Ovary (tissue), 3 donors: ENCODE results near the gene CA4.
"Not testable (repeated sequence)": the region's sequence is repeated elsewhere in the genome, so short reads cannot be mapped to it uniquely, and the experiment has no call there.

ENCODE experiments used
- CTCF ChIP-seq, 3 donors: fragments of 450-650 bp in 2 of 3; fragments of 200-600 bp in 1 of 3; IDR thresholded peaks; one replicate each; pipeline versions ENCODE4 v1.5.1 to v1.8.0; 2016 to 2022; ENCODE audit warnings: antibody characterized with exemption in 3 of 3, mild to moderate bottlenecking in 1 of 3
- EP300 ChIP-seq: sonication (generic); formaldehyde crosslinking; IDR thresholded peaks from one replicate; pipeline ENCODE4 v1.6.1; 2017; ENCODE audit warnings: antibody characterized with exemption
- donor health status: DM: no; HTN: no; CAD: no.

DNA sequence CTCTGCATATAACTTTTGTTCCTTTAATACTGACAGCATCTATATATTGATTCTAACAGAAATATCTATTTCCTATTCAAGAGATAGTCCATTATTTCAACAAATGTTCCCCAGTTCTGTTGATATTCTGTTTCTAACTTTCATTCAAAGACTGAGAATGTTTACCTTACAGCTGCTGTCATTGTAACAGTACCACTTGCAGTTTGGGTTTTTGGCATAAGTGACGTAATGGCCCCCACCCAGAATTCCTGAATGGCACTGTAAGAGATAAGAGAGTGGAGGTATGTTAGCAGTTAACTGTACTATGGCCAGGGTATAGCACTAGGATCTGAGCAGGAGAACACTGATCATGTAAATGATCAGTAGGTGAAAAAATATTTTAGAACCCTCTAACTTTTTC is 30.6 kb downstream of the CA4 start:
- TF ChIP-seq CTCF (IDR thresholded peaks at IDR 0.05); EP300: not testable (repeated sequence)
